OCI-LY1 (cell line): ENCODE results near the gene SLC25A1.

Experiments used
- EZH2 ChIP-seq: fragments of 200-600 bp; sonication (generic), shearing (Covaris generic); IDR thresholded peaks from 2 replicates; pipeline ENCODE4 v1.8.0; 2017; ENCODE audit warnings: borderline replicate concordance, mixed run types, mild to moderate bottlenecking, antibody characterized with exemption, low read length, moderate library complexity, mixed read lengths
- TF ChIP-seq, protein P1 (sequence below): fragments of 200-600 bp; sonication (generic), shearing (Covaris generic); IDR thresholded peaks from 2 replicates; pipeline ENCODE4 v1.5.1; 2017; ENCODE audit warnings: mild to moderate bottlenecking, antibody characterized with exemption, low read length, moderate library complexity, mixed read lengths

DNA sequence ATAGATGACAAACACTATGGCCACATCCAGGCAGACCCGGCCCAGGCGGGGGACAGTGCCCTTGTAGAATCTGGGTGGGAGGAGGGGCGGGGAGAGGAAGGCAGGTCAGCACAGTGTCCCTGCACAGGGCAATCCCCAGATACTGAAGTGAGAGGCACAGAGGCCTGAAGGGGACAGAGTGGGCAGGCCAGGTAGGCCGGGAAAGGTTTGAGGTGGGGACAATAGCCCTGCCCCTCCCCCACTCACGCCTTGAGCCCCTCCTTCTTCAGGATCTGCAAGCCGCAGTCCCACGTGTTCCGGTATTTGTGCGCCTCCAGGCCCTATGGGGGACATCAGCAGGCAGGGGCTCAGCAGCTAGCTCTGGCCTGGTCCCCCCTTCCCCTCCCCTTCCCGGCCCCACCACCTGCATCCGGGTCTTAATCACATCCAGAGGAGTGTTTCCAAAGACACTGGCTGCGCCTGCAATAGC, 2.3 kb downstream of the SLC25A1 start:
- TF ChIP-seq, protein P1, sequence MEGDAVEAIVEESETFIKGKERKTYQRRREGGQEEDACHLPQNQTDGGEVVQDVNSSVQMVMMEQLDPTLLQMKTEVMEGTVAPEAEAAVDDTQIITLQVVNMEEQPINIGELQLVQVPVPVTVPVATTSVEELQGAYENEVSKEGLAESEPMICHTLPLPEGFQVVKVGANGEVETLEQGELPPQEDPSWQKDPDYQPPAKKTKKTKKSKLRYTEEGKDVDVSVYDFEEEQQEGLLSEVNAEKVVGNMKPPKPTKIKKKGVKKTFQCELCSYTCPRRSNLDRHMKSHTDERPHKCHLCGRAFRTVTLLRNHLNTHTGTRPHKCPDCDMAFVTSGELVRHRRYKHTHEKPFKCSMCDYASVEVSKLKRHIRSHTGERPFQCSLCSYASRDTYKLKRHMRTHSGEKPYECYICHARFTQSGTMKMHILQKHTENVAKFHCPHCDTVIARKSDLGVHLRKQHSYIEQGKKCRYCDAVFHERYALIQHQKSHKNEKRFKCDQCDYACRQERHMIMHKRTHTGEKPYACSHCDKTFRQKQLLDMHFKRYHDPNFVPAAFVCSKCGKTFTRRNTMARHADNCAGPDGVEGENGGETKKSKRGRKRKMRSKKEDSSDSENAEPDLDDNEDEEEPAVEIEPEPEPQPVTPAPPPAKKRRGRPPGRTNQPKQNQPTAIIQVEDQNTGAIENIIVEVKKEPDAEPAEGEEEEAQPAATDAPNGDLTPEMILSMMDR, result no peak
- no peak for TF ChIP-seq EZH2
